Activated CD8-positive, alpha-beta memory T cell treated with anti-CD3 and anti-CD28 coated beads for 36 hours (primary cell): ENCODE results near the gene WDR44. TPM values are rescaled to one million over a fixed set of nuclear protein-coding genes. Genes with fewer than 3 reads are reported as not detected.
"Not testable (repeated sequence)": the region's sequence is repeated elsewhere in the genome, so short reads cannot be mapped to it uniquely, and the experiment has no call there.

Experiments used
- CTCF ChIA-PET: fragments of 350-600 bp; sonication (Branson Sonifier 250); formaldehyde crosslinking; loops from one replicate; lab custom pipeline; 2021; ENCODE audit warnings: antibody characterized with exemption; lab: Charles Lee
- POLR2A ChIA-PET: fragments of 350-600 bp; sonication (Branson Sonifier 250); formaldehyde crosslinking; loops from one replicate; lab custom pipeline; 2021; ENCODE audit warnings: antibody characterized with exemption; lab: Charles Lee
- total RNA-seq, 2 experiments: library from RNA; stranded (reverse); gene quantifications; one replicate each; pipeline ENCODE4 v1.2.3, GENCODE V29; 2021

Gene WDR44
- total RNA-seq, 2 experiments from 2014 or later: 10.3 to 12.0 TPM

DNA sequence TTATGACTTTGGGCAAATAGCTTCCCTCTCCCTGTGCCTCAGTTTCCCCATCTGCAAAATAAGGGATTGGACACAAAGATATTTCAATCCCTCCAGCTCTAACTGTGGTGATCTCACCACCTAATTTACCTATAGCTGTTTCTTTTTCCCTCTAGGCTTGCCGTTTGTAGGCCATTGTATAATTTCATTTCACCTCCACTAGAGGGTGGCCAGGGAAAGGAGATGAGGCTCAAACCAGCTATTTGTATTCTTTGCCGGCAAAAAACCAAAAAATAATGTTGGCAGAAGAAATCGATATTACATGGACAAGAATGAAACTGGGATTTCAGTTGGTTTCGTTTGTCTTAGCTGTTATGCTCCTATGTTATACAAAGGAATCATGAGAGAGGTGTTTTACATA lies 113.6 kb downstream of the WDR44 start:
- ChIA-PET CTCF (interaction anchor here (1.0 to 1.7 kb wide), 3 partner anchors 9 to 142 kb away, joined by 3 to 5 read pairs (median 3); no protein-coding TSS in a partner anchor), POLR2A (interaction anchor here (0.6 kb wide), 1 partner anchor 72 kb away, joined by 14 read pairs; no protein-coding TSS in a partner anchor)

DNA sequence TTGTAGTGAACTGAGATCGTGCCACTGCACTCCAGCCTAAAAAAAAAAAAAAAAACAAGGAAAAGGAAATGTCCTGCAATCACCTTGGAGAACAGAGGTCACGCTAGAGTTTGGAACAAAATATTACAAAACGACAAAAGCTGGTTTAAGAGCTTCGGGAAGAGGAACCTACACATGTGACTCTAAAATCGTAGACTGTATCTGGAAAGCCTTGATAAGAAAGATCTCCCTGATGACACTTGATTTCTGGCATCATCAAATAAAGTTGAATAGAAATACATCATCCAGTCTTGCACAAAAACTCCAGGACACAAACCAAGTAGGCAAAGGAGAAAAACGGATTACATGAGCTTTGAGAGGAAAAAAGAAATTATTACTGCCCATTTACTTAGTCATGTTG lies 118.6 kb downstream of the WDR44 start:
- POLR2A ChIA-PET: no interaction called here

GRCh38 chrX:118468122-118468521 lies 122.2 kb downstream of the WDR44 start:
- ChIA-PET CTCF (no interaction called here), POLR2A (no interaction called here)

More for the DNA sequence above, 118.6 kb downstream of the WDR44 start:
- CTCF ChIA-PET: no interaction called here

- ChIA-PET POLR2A (interaction anchor here (0.6 kb wide), 1 partner anchor 31 kb away, joined by 6 read pairs; no protein-coding TSS in a partner anchor), CTCF (interaction anchor here (1.1 kb wide), 1 partner anchor 12 kb away, joined by 3 read pairs; no protein-coding TSS in a partner anchor)
Observed at GRCh38 chrX:118470721-118471347, 124.9 kb downstream of the WDR44 start.

- ChIA-PET POLR2A (no interaction called here), CTCF (no interaction called here)
Observed at GRCh38 chrX:118474586-118474985, 128.7 kb downstream of the WDR44 start.

DNA sequence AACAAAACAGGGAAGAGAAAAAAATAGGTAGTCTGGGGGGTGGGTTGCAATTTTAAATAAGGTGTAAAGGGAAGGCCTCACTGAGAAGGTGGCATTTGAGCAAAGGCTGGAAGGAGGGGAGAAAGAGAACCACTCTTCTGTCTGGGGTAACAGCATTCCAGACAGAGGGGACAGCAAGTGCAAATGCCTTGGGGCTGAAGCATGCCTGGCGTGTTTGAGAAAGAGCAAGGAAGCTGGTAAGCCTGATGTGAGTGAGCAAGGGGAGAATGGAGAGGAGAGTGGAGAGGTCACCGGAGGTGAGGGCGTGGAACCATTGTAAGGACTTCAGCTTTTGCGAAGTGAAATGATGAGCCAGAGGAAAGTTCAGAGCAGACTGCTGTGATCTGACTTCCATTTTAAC lies 130.0 kb downstream of the WDR44 start:
- ChIA-PET CTCF (no interaction called here), POLR2A (no interaction called here)

DNA sequence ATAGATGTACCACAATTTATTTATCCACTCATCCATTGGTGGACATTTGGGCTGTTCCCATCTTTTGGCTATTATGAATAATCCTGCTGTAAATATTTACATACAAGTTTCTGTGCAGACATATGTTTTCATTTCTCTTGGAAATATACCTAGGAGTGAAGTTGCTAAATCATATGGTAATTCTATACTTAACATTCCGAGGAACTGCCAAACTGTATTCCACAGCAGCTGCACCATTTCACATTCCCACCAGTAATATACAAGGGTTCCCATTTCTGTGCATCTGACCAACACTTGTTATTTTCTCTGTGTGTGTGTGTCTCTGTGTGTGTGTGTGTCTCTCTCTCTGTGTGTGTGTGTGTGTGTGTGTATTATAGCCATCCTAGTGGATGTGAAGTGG lies 134.3 kb downstream of the WDR44 start:
- CTCF ChIA-PET: no interaction called here
- POLR2A ChIA-PET: no interaction called here

GRCh38 chrX:118482384-118482783 lies 136.5 kb downstream of the WDR44 start:
- POLR2A ChIA-PET, CTCF ChIA-PET: not testable (repeated sequence)

GRCh38 chrX:118484216-118484903 lies 138.5 kb downstream of the WDR44 start:
- ChIA-PET POLR2A (no interaction called here), CTCF (interaction anchor here (0.7 kb wide), 1 partner anchor 112 kb away, joined by 3 read pairs; no protein-coding TSS in a partner anchor)

DNA sequence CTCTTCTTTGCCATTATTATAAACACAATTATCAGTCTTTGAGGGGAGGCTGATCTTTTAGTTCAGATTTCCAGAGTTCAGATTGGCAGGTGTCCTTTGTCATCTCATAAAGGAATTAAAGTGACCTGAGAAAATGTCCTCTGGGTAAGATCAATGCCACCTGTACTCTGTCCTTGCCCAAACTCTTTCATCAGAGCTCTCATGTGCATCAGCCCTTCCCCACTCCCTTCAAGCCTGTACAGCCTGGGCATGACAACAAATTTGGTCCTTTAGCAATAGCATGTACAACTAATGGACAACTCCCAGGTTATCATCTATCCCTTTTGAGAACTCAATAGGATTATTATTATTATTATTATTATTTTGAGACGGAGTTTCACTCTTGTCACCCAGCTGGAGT lies 140.8 kb downstream of the WDR44 start:
- CTCF ChIA-PET, POLR2A ChIA-PET: not testable (repeated sequence)

GRCh38 chrX:118493016-118493415 lies 147.1 kb downstream of the WDR44 start:
- CTCF ChIA-PET: no interaction called here
- POLR2A ChIA-PET: no interaction called here

GRCh38 chrX:118493653-118494297 lies 147.9 kb downstream of the WDR44 start:
- CTCF ChIA-PET: no interaction called here
- POLR2A ChIA-PET: no interaction called here

GRCh38 chrX:118495061-118495921 lies 149.4 kb downstream of the WDR44 start, which contains the start of gene DOCK11:
DOCK11 (plus strand) TSS chrX:118495815; CDS start chrX:118495972, 157 bp downstream.
- POLR2A ChIA-PET: interaction anchor here (0.6 to 5.1 kb wide), 5 partner anchors 34 to 1293 kb away, joined by 3 to 58 read pairs (median 5); no protein-coding TSS in a partner anchor
- CTCF ChIA-PET: interaction anchor here (0.6 to 1.2 kb wide), 9 partner anchors 9 to 105 kb away, joined by 3 to 6 read pairs (median 3); no protein-coding TSS in a partner anchor

GRCh38 chrX:118495958-118496762 lies 150.3 kb downstream of the WDR44 start:
- ChIA-PET CTCF (interaction anchor here (0.8 to 1.1 kb wide), 5 partner anchors 32 to 106 kb away, joined by 3 to 4 read pairs (median 3); no protein-coding TSS in a partner anchor), POLR2A (interaction anchor here (0.8 to 5.1 kb wide), 4 partner anchors 10 to 42 kb away, joined by 3 to 58 read pairs (median 5); no protein-coding TSS in a partner anchor)

DNA sequence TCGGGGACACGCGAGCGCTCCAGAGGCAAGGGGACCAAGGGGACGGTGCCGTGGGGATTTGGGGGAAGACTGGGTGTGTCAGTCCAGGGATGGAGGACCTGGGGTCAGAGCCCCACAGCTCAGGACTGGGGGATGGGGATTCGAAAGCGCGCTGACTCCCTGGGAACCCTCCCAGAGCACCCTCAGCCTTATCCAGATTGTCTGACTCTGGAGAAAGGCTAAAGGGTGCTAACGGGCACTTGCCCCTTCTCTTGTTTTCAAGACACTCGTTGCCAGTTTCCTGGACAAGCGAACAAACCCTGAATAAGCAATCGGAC lies 150.8 kb downstream of the WDR44 start:
- ChIA-PET CTCF (interaction anchor here (0.9 to 1.1 kb wide), 2 partner anchors 41 to 106 kb away, joined by 3 read pairs; no protein-coding TSS in a partner anchor), POLR2A (interaction anchor here (1.0 to 5.1 kb wide), 2 partner anchors 9 to 33 kb away, joined by 3 to 58 read pairs; no protein-coding TSS in a partner anchor)

DNA sequence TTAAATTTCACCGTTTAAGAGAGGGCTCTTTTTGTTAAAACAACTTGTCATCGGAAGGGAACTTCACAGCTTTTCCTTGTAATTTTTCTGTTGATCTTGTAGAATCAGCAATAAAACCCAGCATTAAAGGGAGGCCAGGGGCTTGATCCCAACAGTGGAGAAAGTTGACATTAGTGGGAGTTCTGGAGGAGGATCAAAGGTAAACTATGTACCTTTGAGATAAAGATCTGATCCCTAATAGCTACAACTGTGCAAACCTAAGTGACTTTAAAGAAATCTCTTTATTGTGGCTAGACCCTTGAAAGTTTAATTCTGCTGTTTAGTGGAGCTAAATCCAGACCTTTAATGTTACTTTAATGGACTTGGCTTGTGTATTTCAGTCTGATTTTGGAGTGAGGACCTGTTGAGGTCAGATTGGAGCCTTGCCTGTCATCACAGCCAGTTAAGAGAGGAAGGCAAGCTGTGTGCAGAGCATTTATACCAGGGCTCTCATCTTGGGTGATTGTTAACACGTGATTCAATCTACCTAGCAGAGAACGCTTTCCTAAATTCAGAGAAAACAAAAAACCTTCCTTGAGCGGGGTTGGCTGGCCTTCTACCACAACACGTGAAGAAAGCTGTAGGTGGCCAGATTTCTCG lies 151.4 kb downstream of the WDR44 start:
- POLR2A ChIA-PET: interaction anchor here (1.0 to 5.1 kb wide), 2 partner anchors 9 to 32 kb away, joined by 3 to 58 read pairs; no protein-coding TSS in a partner anchor
- CTCF ChIA-PET: interaction anchor here (0.9 kb wide), 1 partner anchor 105 kb away, joined by 3 read pairs; no protein-coding TSS in a partner anchor

DNA sequence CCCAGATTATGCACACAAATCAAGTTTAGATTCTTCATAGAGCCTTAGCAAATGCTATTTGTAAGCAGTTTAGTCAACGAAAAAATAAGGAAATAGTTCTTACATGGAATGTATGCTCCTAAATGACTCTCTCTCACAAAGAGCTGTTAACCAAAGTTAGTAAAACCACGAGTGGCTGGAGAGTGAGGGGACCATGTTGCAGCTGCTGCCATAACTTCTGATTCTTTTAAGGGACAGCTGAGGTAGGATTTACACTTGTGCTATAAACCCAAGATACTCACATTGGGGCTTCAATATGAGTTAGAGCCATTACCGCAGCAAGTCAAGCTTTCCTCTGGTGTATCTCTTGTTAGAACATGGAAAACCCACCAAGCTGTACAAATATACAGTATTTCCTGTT lies 152.4 kb downstream of the WDR44 start:
- ChIA-PET POLR2A (interaction anchor here (5.1 kb wide), 1 partner anchor 31 kb away, joined by 58 read pairs; no protein-coding TSS in a partner anchor), CTCF (no interaction called here)
